Left lung (tissue), 10 donors: Measurements from ENCODE around the gene C6orf52. TPM values are rescaled to one million over a fixed set of nuclear protein-coding genes. Genes with fewer than 3 reads are reported as not detected.

Experiments
- ATAC-seq: fragments of 200-7000 bp; cut with Tn5 transposase; one replicate; pipeline ENCODE4 v1.9.1; 2020; ENCODE audit warnings: moderate library complexity
- DNase-seq, 4 donors: peaks; one replicate each; pipeline ENCODE4 v3.0.0-alpha.2; 2013 to 2020
- H3K27ac ChIP-seq, 2 donors: fragments of 200-600 bp; sonication (generic) in 1 of 2; one replicate each; pipeline versions ENCODE4 v1.5.0 to v1.8.0; 2020 to 2021
- H3K27me3 ChIP-seq, 2 donors: fragments of 200-600 bp; sonication (generic) in 1 of 2; one replicate each; pipeline versions ENCODE4 v1.5.0 to v1.8.0; 2020 to 2021
- H3K36me3 ChIP-seq, 2 donors: fragments of 200-600 bp; sonication (generic) in 1 of 2; one replicate each; pipeline versions ENCODE4 v1.5.0 to v1.8.0; 2020 to 2021
- H3K4me1 ChIP-seq, 2 donors: fragments of 200-600 bp; one replicate each; pipeline ENCODE4 v1.8.0; 2021
- H3K4me3 ChIP-seq, 2 donors: fragments of 200-600 bp; sonication (generic) in 1 of 2; one replicate each; pipeline versions ENCODE4 v1.5.0 to v1.8.0; 2020 to 2021; ENCODE audit warnings: mild to moderate bottlenecking in 1 of 2
- H3K9me3 ChIP-seq, 2 donors: fragments of 200-600 bp; sonication (generic) in 1 of 2; one replicate each; pipeline versions ENCODE4 v1.5.0 to v1.8.0; 2020 to 2021
- intact Hi-C, 2 donors: fragments of 100-400 bp; cut with DNase I; formaldehyde crosslinking; loops; one replicate each; pipeline versions ENCODE4 v1.11.2 to v1.14.2; 2022
- polyA plus RNA-seq, 6 donors: library from polyadenylated mRNA; unstranded; fragments of 120-200 nt; gene quantifications; one replicate each; pipeline ENCODE4 v1.2.1, GENCODE V29; 2013; ENCODE audit not compliant: insufficient read length in 6 of 6
- total RNA-seq, 2 donors: library from RNA; stranded (reverse); fragmentation: NEBNext Ultra II Directional; extraction: Animal tissue kit (Norgen Biotek cat#: 25700); gene quantifications; one replicate each; pipeline ENCODE4 v1.2.1, GENCODE V29; 2021
- TF ChIP-seq, protein P1 (sequence below), 2 donors: fragments of 200-600 bp; sonication (generic) in 1 of 2; IDR thresholded peaks; one replicate each; pipeline versions ENCODE4 v1.5.0 to v1.8.0; 2021; ENCODE audit warnings: antibody characterized with exemption in 2 of 2
- donor health status: DM: no; HTN: yes; CAD: no.
- donor health status: DM: no; HTN: no; CAD: no.

The C6orf52 gene
- total and polyA plus RNA-seq, 8 donors: 0.58 to 6.1 (median 1.4) TPM

DNA sequence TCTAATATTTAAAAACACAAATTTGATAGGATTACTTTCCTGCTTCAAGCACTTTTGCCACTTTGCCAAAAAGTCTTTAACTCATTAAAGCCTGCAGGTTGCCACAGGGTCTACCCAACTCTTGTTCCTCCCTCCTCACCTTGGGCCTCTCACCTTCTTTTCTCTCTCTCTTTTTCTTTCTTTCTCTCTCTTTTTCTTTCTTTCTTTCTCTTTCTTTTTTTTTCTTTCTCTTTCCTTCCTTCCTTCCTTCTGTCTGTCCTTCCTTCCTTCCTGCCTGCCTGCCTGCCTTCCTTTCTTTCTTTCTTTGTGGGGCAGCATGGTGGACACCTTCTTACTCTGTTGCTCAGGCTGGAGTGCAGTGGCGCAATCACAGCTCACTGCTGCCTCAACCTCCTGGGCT lies 50.2 kb downstream of the C6orf52 start:
- TF ChIP-seq, protein P1, sequence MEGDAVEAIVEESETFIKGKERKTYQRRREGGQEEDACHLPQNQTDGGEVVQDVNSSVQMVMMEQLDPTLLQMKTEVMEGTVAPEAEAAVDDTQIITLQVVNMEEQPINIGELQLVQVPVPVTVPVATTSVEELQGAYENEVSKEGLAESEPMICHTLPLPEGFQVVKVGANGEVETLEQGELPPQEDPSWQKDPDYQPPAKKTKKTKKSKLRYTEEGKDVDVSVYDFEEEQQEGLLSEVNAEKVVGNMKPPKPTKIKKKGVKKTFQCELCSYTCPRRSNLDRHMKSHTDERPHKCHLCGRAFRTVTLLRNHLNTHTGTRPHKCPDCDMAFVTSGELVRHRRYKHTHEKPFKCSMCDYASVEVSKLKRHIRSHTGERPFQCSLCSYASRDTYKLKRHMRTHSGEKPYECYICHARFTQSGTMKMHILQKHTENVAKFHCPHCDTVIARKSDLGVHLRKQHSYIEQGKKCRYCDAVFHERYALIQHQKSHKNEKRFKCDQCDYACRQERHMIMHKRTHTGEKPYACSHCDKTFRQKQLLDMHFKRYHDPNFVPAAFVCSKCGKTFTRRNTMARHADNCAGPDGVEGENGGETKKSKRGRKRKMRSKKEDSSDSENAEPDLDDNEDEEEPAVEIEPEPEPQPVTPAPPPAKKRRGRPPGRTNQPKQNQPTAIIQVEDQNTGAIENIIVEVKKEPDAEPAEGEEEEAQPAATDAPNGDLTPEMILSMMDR (IDR thresholded peaks at IDR 0.05): no peak
- H3K36me3 ChIP-seq: no peaks in the 10 kb centered on the region
- no peak for ATAC-seq
- DNase-seq: no peak
- intact Hi-C loops: no loop called here
- H3K27me3 ChIP-seq: no peaks in the 10 kb centered on the region
- no peaks in the 10 kb centered on the region for H3K9me3 ChIP-seq
- H3K4me3 ChIP-seq: no peak overlapping the region
- H3K27ac ChIP-seq: no peak overlapping the region
- H3K4me1 ChIP-seq: peaks cover 0 to 8% of the 10 kb centered on the region in 2 donors

DNA sequence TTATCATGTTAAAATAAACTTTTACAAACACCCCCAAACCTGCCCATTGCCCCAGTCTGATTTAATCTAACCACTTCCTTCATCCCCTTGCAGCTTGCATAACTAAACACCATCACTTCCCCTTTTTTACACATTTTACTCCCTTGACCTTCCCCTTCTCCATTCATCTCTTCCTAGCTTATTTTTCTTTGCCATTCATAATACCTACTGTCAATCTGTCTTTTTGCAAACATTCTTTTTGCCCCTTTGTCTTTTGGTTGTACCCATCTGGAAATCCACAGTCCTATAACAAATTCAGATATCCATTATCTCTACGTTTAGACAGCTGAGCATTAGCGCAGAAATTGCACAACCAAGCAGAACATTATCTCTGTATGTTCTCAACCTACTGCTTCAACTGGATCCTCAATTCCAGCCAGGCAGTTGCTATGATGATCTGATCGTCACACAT lies 51.2 kb downstream of the C6orf52 start:
- TF ChIP-seq, protein P1 (IDR thresholded peaks at IDR 0.05): no peak
- peak; percentile 25 for ATAC-seq
- intact Hi-C loops: no loop called here

DNA sequence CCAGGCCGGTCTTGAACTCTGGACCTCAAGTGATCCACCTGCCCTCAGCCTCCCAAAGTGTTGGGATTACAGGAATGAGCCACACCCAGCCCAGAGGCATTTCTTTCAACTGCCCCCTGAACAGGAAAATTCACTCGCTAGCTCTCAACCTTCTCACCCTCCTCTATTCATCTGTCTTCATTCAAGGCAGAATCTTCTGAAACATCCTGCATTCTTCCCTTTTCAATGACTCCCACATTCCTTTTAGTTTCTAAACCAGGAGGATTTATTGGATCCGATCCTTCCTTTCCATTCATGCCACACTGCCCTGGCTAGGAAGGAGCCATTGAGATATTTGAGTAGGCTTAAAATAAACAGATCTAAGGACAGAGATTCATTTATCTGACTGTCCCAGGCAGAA lies 52.9 kb downstream of the C6orf52 start:
- Histone ChIP-seq H3K27ac (no peak overlapping the region), H3K9me3 (no peaks in the 10 kb centered on the region), H3K4me3 (no peak overlapping the region), H3K4me1 (peaks cover 0 to 8% of the 10 kb centered on the region in 2 donors), H3K27me3 (no peaks in the 10 kb centered on the region), H3K36me3 (no peaks in the 10 kb centered on the region)
- ATAC-seq (no peak), DNase-seq (no peak)
- intact Hi-C loops: no loop called here
- TF ChIP-seq, protein P1 (IDR thresholded peaks at IDR 0.05): no peak

More for the DNA sequence above, 51.2 kb downstream of the C6orf52 start:
- H3K4me3 ChIP-seq: no peak overlapping the region
- H3K9me3 ChIP-seq: no peaks in the 10 kb centered on the region
- no peak overlapping the region for H3K27ac ChIP-seq
- no peak for DNase-seq
- H3K4me1 ChIP-seq: peaks cover 0 to 8% of the 10 kb centered on the region in 2 donors
- H3K27me3 ChIP-seq: no peaks in the 10 kb centered on the region
- no peaks in the 10 kb centered on the region for H3K36me3 ChIP-seq

DNA sequence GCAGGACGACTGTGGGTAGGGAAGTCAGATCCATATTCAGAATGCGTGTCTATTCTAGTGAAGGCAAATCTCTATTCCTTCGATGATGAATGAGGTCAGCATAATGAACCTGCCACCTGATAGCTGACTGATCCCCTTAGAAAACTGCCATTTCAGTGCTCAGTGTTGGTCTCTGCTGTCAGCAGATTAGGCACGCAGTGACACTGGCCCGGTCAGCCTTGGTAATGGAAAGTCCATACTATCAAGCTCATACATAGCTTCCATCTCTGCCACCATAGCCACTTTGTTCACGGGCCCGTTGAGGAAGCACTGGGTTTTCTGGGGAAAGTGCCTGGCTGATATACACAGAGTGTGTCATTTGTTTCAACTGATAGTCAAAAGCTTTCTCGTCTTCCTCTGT lies 54.0 kb downstream of the C6orf52 start:
- DNase-seq: no peak
- no peak for ATAC-seq
- TF ChIP-seq, protein P1 (IDR thresholded peaks at IDR 0.05): no peak
- Histone ChIP-seq H3K27ac (no peak overlapping the region), H3K36me3 (no peaks in the 10 kb centered on the region), H3K4me1 (peaks cover 0 to 8% of the 10 kb centered on the region in 2 donors), H3K9me3 (no peaks in the 10 kb centered on the region), H3K27me3 (no peaks in the 10 kb centered on the region), H3K4me3 (no peak overlapping the region)
- intact Hi-C loops: no loop called here

DNA sequence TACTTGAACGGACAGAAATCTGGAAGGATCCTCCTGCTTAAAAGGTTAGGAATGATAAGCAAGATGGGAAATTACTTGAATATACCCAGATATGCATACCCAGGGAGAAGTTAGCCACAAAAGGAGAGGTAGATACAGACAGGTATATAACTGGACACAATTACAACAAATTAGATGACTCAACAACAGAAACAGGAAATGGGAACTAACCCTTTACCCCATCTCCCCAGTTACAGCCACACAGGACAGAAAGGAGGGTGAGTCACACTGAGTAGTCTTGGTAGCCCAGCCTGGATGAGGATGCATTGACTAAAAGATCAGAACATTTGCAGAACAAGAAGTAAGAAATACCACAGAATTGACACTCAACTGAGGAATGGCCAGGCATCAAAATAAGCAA lies 61.2 kb downstream of the C6orf52 start:
- peak overlapping the region in 1 of 2 donors; percentile 0 for H3K27ac ChIP-seq
- H3K4me3 ChIP-seq: no peak overlapping the region
- H3K4me1 ChIP-seq: no peaks in the 10 kb centered on the region
- TF ChIP-seq, protein P1 (IDR thresholded peaks at IDR 0.05): no peak
- no peaks in the 10 kb centered on the region for H3K9me3 ChIP-seq
- no peaks in the 10 kb centered on the region for H3K36me3 ChIP-seq
- ATAC-seq (peak; percentile 81), DNase-seq (no peak)
- H3K27me3 ChIP-seq: no peaks in the 10 kb centered on the region
- intact Hi-C loops: no loop called here
